NCI-H2196 (cell line): ENCODE results near the gene SRRM3.
"Not testable (repeated sequence)": the region's sequence is repeated elsewhere in the genome, so short reads cannot be mapped to it uniquely, and the experiment has no call there.

Source experiments
- DNase-seq: peaks from one replicate; lab custom pipeline; 2025; ENCODE audit not compliant: unreplicated experiment; lab: John Stamatoyannopoulos, UW

SRRM3 gene

DNA sequence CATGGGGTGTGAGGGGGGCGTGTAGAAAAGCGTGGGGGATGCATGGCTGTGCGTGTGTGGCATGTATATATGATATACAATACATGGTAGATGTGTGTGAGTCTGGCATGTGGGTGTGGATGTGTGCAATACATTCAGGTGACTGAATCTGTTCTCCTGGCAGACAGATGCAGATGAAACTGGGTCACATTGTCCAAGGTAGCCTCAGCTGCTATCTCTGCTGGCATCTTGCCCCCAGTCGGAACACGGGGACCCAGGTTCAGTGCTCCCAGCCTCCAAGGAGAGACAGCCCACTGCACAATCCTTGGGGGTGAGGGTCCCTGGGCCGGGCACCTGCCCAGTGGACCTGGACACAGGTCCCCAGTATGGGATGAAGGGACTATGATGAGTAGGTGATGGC, 12.4 kb upstream of the SRRM3 start:
- DNase-seq = no peak

DNA sequence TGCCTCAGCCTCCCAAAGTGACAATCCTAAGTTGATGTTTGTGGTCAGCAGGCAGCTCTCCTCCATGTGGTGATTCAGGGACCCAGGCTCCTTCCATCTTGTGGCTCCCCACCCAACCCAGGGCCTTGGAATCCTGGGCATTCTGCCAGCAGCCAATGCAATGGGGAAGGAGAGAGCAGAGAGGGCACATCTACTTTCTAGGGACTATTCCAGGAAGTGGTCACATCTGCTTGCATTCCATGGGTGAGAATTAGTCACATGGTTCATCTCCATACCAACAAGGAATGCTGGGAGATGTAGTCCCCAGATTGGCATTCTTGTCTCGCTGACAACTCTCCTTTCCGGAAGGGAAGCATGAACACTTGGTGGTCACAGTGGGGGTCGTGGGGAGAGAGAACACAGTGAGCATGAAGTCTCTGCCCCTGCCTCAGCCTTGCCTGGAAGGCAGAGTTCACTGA, 9.9 kb upstream of the SRRM3 start:
- DNase-seq = peak; percentile 33

DNA sequence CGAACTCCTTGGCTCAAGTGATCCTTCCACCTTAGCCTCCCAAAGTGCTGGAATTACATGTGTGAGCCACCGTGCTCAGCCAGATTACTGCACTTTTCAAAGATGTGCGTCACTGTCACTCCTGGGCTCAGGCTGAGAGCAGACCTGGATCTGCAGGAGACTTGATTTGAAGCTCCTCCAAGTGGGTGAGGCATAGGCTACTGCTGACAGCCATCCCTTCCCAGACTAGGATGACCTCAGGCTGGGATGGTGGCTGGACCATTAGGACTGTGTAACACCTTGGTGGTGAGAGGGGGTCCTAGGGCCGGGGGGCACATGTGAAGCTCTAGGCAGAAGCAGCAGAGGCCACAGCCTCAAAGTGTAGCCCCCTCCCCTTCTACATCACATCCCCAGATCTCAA, 8.2 kb upstream of the SRRM3 start:
- no peak for DNase-seq

- DNase-seq = no peak
These were observed 7.8 kb upstream of the SRRM3 start for GRCh38 chr7:76193883-76194282.

DNA sequence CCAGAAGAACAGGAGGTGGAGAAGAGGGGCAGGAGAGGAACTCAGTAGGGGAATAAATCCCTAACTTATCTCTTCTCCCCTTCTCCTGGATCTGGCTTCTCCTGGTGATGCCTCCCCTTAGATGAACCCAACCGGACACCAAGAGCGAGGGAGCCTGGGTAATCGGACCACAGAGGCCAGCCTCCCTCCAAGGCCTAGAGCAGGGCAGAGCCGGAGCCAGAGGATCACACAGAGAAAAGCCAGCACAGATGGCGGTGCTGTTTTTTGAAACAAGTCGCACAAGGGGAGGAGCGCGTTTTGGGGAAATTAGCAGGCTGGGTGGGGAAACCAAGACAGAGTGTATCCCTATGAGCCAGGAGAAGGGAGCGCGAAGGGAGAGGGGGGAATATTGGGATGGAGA, 4.9 kb upstream of the SRRM3 start:
- no peak for DNase-seq

DNA sequence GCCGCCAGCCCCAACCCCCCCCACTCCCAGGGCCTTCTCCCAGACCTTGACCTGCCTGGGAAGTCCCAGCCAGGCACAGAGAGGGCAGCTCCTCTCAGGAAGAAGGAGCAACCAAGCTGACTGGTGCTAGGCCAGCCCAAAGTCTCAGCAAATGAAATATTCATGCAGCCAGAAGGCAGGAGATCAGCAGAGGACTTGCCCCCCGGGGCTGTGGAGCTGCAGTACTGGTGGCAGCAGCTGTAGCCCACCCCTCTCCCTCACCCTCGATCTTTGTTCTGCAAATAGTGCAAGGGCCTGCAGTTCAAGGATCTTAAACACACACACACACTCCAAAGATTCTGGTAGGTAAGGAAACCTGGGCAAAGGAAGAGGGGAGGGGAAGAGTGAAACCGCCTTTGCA, 3.5 kb upstream of the SRRM3 start:
- DNase-seq = no peak

DNA sequence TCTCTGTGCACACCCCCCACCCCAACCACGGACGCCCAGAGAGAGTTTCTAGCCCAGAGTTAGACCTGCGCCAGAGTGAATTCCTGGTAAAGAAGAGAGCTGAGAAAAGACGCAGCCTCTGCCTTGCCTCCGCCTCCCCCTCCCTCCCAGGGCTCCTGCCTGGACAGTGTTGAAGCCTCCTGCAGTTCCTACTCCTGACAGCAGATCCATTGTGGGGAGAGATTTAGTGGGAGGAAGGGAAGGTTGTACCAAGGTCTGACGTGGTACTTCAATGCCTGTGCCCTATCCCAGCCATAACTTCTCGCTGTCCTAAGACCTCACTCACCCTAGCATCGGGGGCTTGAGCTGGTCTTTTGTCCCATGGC, 952 bp downstream of the SRRM3 start:
- DNase-seq = no peak

GRCh38 chr7:76204147-76204546, 2.5 kb downstream of the SRRM3 start:
- DNase-seq = no peak

DNA sequence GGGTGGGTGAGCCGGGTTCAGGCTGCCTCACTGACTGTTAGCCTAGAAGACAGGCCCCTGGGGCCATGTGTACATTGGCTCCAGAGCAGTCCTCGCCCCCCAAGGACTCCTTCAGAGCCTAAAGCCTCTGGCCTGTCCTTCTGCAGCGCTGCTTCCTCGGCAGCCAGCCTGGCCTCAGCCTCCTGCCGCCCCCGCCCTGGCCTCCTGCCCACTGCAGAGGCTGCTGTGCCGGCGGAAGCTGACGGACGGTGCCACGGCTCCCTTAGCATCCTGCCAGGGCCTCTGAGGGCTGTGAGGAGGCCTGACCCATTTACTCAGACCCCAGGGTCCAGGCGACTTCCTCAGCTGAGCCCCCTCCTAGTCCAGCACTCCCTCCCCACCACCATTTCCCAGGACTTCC, 4.9 kb downstream of the SRRM3 start:
- no peak for DNase-seq

GRCh38 chr7:76209310-76209709, 7.6 kb downstream of the SRRM3 start:
- DNase-seq = no peak

GRCh38 chr7:76211216-76211615, 9.5 kb downstream of the SRRM3 start:
- DNase-seq = no peak

DNA sequence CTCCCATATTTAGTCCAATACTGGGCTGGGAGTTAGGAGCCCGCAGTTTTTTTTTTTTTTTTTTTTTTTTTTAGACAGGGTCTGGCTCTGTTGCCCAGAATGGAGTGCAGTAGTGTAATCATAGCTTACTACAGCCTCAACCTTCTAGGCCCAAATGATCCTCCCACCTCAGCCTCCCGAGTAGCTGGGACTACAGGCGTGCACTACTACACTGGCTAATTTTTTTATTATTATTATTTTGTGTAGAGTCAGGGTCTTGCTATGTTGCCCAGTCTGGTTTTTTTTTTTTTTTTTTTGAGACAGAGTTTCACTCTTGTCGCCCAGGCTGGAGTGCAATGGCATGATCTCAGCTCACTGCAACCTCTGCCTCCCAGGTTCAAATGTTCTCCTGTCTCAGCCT, 13.7 kb downstream of the SRRM3 start:
- DNase-seq = not testable (repeated sequence)

DNA sequence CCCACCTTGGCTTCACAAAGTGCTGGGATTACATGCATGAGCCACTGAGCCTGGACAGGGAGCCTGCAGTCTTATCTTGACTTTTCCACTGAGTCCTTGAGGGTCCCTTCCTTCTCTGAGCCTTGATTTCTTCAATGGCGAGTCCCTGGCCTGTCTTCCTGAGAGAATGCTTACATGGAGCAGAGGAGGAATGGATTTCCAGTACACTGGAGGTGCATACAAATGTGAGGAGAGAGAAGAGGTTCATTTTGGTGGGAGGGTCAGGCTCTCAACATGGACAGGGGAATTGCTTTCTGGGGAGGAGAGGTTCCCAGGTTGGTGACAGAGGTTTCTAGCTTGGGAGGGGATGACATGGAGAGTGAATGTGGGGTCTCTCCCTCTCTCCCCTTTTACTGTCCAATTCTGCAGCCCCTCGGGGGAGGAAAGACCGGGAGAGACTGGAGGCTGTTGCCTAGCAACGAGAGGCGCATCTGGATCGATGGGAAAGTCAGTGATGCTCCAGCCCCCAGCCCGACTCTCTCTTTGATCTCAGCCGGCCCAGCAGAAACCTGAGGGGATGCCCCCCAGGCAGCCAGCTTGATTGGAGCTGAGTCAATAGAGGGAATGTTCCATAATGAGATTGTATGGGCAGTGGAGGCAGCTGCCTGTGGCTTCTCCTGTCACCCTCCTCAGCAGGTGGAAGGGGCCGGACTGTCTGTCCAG, 14.8 kb downstream of the SRRM3 start:
- DNase-seq = no peak

- no peak for DNase-seq
These were observed 16.4 kb downstream of the SRRM3 start for GRCh38 chr7:76217942-76218566.

GRCh38 chr7:76220185-76221057, 18.7 kb downstream of the SRRM3 start:
- DNase-seq = peak; percentile 65

DNA sequence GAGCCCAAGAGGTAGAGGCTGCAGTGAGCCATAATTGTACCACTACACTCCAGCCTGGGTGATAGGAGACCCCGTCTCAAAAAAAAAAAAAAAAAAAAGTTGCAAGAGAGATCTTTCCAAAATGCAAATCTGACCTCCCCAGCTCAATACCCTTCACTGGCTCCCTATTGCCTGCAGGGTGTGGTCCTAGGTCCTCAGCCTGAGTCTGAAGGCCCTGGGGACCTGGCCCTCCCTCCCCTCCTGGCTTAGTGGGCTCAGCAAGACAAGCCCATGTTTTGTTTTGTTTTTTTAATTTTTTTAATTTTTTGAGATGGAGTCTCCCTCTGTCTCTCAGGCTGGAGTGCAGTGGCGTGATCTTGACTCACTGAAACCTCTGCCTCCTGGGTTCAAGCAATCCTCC, 20.6 kb downstream of the SRRM3 start:
- no peak for DNase-seq

- no peak for DNase-seq
These were observed 21.1 kb downstream of the SRRM3 start for GRCh38 chr7:76222839-76223238.

DNA sequence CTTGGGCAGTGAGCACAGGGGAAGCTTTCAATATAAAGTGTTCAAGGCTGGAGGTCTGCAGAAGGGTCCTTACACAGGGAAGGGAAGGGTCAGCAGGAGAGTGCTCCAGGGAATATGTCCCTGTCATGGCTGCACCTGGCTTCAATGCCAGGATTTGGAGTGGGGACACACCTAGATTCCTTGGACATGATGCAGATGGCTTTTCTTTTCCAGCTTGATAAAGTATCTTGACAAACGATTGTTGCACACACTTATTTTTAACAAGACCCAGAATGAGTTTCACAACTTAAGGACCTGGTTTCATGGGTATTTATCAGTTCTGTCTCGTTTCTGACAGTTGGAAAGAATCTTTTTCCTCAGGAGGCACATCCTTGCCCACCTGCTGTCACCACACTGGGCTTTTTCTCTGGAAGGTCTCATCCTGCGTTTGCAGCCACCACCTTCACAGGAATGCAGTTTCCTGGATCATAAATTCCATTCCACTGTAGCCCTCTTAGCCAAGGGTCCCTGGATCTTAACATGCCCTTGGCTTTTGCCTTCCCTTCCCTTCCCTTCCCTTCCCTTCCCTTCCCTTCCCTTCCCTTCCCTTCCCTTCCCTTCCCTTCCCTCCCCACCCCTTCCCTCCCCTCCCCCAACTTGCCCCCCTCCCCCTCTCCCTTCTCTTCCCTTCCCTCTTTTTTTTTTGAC, 21.7 kb downstream of the SRRM3 start:
- no peak for DNase-seq

DNA sequence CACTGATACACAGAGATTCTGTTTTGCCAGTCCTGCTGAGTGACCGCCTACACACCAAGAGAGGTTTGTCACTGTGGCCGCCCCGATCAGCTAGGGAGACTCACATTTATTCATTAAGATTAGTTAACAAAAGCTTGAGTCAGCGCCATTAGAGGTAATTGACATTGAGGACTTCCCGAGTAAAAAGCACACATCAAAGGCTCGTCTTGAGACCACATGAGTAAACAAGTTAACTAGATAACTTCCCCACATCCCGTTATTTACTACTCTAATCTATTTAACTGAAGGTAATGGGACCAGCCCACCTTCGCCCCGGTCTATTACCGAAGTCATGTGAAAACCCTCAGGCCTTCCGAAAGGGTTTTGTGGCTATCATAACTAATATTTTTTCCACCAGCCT, 23.0 kb downstream of the SRRM3 start:
- no peak for DNase-seq

DNA sequence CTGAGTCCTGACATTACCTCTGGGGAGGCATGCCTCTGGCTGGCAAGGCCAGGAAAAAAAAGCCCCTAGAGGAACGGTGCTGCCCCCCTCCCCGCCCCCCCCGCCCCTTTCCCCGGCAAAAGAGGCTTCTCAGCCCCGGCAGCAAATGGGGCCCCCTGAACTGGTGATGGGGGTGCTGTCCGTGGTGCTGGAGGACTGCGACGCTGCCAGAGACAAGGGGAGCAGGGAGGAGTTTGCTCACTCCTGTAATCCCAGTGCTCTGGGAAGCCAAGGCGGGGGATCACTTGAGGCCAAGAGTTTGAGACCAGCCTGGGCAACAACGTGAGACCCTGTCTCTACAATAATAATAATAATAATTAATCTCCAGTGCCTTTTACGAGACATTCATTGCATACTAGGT, 23.7 kb downstream of the SRRM3 start:
- DNase-seq = no peak

DNA sequence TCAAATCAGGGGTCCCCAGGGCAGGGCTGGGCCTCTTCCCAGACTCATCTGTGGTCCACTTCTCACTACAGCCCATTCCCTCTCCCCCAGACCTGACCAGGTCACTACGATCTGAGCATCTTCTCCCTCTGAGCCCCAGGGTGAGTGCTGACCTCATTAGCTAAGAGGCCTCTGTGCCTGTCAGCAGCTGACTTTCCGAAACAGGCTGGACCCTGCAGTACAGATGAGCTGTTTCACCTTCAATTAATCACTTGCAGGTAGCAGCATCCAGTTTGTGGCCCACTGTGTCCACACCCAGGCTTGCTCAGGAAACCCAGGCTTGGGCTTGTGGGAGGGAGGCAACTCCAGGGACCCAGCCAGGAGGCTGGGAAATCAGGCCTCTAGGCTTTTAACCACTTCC, 24.3 kb downstream of the SRRM3 start:
- DNase-seq = no peak
